ENCODE measurements around the gene RIN1.
A peak's percentile ranks its signal among the peaks of the same experiment; 100 is the strongest.

The RIN1 gene

GRCh38 chr11:66297610-66298009, 38.6 kb downstream of the RIN1 start:
- no CpG with 5 or more reads among the region's 8 CpGs for WGBS (ENCODE audit: extremely low coverage, insufficient coverage, low lambda C conversion rate)
- no peak overlapping the region for H3K4me3 ChIP-seq (ENCODE audit: low read length)
- no peak overlapping the region for H3K9ac ChIP-seq (ENCODE audit: low read length)
- H3K4me1 ChIP-seq (ENCODE audit: control insufficient read depth, low read depth, low read length), result peaks cover 4% of the 10 kb centered on the region
- H2BK5ac ChIP-seq (ENCODE audit: low read length), result no peak overlapping the region
- no peak overlapping the region for H4K5ac ChIP-seq (ENCODE audit: low read length)
- no peak overlapping the region for H4K8ac ChIP-seq (ENCODE audit: low read depth, low read length)
- no peak overlapping the region for H2AK5ac ChIP-seq (ENCODE audit: low read length)
- H3K36me3 ChIP-seq (ENCODE audit: control insufficient read depth, insufficient read depth, low read length), result no peaks in the 10 kb centered on the region
- no peaks in the 10 kb centered on the region for H3K79me1 ChIP-seq (ENCODE audit: low read length)
- H3K56ac ChIP-seq (ENCODE audit: low read length), result no peak overlapping the region
- no peak overlapping the region for H3K4me2 ChIP-seq (ENCODE audit: low read length)
- DNase-seq, result peak; percentile 30
- no peaks in the 10 kb centered on the region for H3K79me2 ChIP-seq (ENCODE audit: control insufficient read depth, insufficient read depth, low read length)
- no peak overlapping the region for H2BK120ac ChIP-seq (ENCODE audit: low read depth, low read length)
- no peak overlapping the region for H3K4ac ChIP-seq (ENCODE audit: low read depth, low read length)
- H3K27ac ChIP-seq (ENCODE audit: low read depth, low read length), result no peak overlapping the region
- H3K23ac ChIP-seq (ENCODE audit: low read length), result no peak overlapping the region
- no peak overlapping the region for H3K18ac ChIP-seq (ENCODE audit: low read length)
- H2BK15ac ChIP-seq (replicated peaks; ENCODE audit: low read depth), result no peak overlapping the region
- no peaks in the 10 kb centered on the region for H3K27me3 ChIP-seq (ENCODE audit: insufficient read depth, low read length, poor library complexity)

- H3K4me1 ChIP-seq (ENCODE audit: control insufficient read depth, low read depth, low read length), result peaks cover 4% of the 10 kb centered on the region
- H2BK5ac ChIP-seq (ENCODE audit: low read length), result no peak overlapping the region
- H4K8ac ChIP-seq (ENCODE audit: low read depth, low read length), result no peak overlapping the region
- H3K18ac ChIP-seq (ENCODE audit: low read length), result no peak overlapping the region
- H3K27ac ChIP-seq (ENCODE audit: low read depth, low read length), result no peak overlapping the region
- no peak overlapping the region for H3K4me3 ChIP-seq (ENCODE audit: low read length)
- DNase-seq, result no peak
- no peaks in the 10 kb centered on the region for H3K36me3 ChIP-seq (ENCODE audit: control insufficient read depth, insufficient read depth, low read length)
- no peak overlapping the region for H3K4me2 ChIP-seq (ENCODE audit: low read length)
- no peak overlapping the region for H4K5ac ChIP-seq (ENCODE audit: low read length)
- no peak overlapping the region for H2BK15ac ChIP-seq (replicated peaks; ENCODE audit: low read depth)
- peaks cover 15% of the 10 kb centered on the region for H3K27me3 ChIP-seq (ENCODE audit: insufficient read depth, low read length, poor library complexity)
- H3K79me2 ChIP-seq (ENCODE audit: control insufficient read depth, insufficient read depth, low read length), result no peaks in the 10 kb centered on the region
- no CpG with 5 or more reads among the region's 123 CpGs for WGBS (ENCODE audit: extremely low coverage, insufficient coverage, low lambda C conversion rate)
- no peak overlapping the region for H3K4ac ChIP-seq (ENCODE audit: low read depth, low read length)
- H2AK5ac ChIP-seq (ENCODE audit: low read length), result no peak overlapping the region
- H3K9ac ChIP-seq (ENCODE audit: low read length), result no peak overlapping the region
- no peak overlapping the region for H3K56ac ChIP-seq (ENCODE audit: low read length)
- H2BK120ac ChIP-seq (ENCODE audit: low read depth, low read length), result no peak overlapping the region
- no peaks in the 10 kb centered on the region for H3K79me1 ChIP-seq (ENCODE audit: low read length)
- no peak overlapping the region for H3K23ac ChIP-seq (ENCODE audit: low read length)
These were observed 41.3 kb downstream of the RIN1 start for GRCh38 chr11:66294626-66295620.

GRCh38 chr11:66293777-66294625, 42.2 kb downstream of the RIN1 start:
- Histone ChIP-seq H4K8ac (ENCODE audit: low read depth, low read length) (no peak overlapping the region), H3K79me2 (ENCODE audit: control insufficient read depth, insufficient read depth, low read length) (no peaks in the 10 kb centered on the region), H2AK5ac (ENCODE audit: low read length) (no peak overlapping the region), H3K4me1 (ENCODE audit: control insufficient read depth, low read depth, low read length) (peaks cover 4% of the 10 kb centered on the region), H3K27ac (ENCODE audit: low read depth, low read length) (no peak overlapping the region), H3K4ac (ENCODE audit: low read depth, low read length) (no peak overlapping the region), H3K27me3 (ENCODE audit: insufficient read depth, low read length, poor library complexity) (peaks cover 15% of the 10 kb centered on the region), H3K4me3 (ENCODE audit: low read length) (no peak overlapping the region), H4K5ac (ENCODE audit: low read length) (no peak overlapping the region), H2BK5ac (ENCODE audit: low read length) (no peak overlapping the region), H3K79me1 (ENCODE audit: low read length) (no peaks in the 10 kb centered on the region), H3K18ac (ENCODE audit: low read length) (no peak overlapping the region), H3K9ac (ENCODE audit: low read length) (no peak overlapping the region), H3K4me2 (ENCODE audit: low read length) (no peak overlapping the region), H3K56ac (ENCODE audit: low read length) (no peak overlapping the region), H3K36me3 (ENCODE audit: control insufficient read depth, insufficient read depth, low read length) (no peaks in the 10 kb centered on the region), H2BK120ac (ENCODE audit: low read depth, low read length) (no peak overlapping the region), H2BK15ac (replicated peaks; ENCODE audit: low read depth) (no peak overlapping the region), H3K23ac (ENCODE audit: low read length) (no peak overlapping the region)
- WGBS (ENCODE audit: extremely low coverage, insufficient coverage, low lambda C conversion rate), result no CpG with 5 or more reads among the region's 30 CpGs
- DNase-seq, result no peak

DNA sequence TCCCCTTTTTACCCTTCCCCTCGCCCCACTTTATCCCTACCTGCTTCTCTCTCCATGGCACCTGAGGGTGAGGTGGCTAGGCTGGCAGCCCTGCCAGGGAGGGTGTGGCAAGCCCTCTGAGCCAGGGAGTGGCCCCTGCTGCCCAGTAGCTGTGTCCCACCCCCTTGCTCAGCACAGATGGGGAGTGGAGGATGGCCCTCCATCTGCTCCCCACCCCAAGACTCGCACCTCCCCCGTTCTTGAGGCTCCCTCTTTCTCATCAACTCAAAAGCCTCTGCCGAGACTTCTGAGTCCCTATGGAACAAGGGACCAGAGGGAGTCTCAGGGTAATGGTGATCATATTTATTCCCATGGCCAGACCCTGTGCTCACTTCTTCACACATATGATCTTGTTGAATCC, 42.9 kb downstream of the RIN1 start:
- peaks cover 15% of the 10 kb centered on the region for H3K27me3 ChIP-seq (ENCODE audit: insufficient read depth, low read length, poor library complexity)
- no peak overlapping the region for H3K4me3 ChIP-seq (ENCODE audit: low read length)
- H3K23ac ChIP-seq (ENCODE audit: low read length), result no peak overlapping the region
- H2AK5ac ChIP-seq (ENCODE audit: low read length), result no peak overlapping the region
- no peak overlapping the region for H3K56ac ChIP-seq (ENCODE audit: low read length)
- H4K5ac ChIP-seq (ENCODE audit: low read length), result no peak overlapping the region
- no peak overlapping the region for H3K9ac ChIP-seq (ENCODE audit: low read length)
- peaks cover 4% of the 10 kb centered on the region for H3K4me1 ChIP-seq (ENCODE audit: control insufficient read depth, low read depth, low read length)
- no CpG with 5 or more reads among the region's 4 CpGs for WGBS (ENCODE audit: extremely low coverage, insufficient coverage, low lambda C conversion rate)
- no peak overlapping the region for H4K8ac ChIP-seq (ENCODE audit: low read depth, low read length)
- H3K36me3 ChIP-seq (ENCODE audit: control insufficient read depth, insufficient read depth, low read length), result no peaks in the 10 kb centered on the region
- peaks cover 2% of the 10 kb centered on the region for H3K79me2 ChIP-seq (ENCODE audit: control insufficient read depth, insufficient read depth, low read length)
- no peak for DNase-seq
- no peak overlapping the region for H2BK5ac ChIP-seq (ENCODE audit: low read length)
- H3K4ac ChIP-seq (ENCODE audit: low read depth, low read length), result no peak overlapping the region
- no peak overlapping the region for H2BK15ac ChIP-seq (replicated peaks; ENCODE audit: low read depth)
- H3K4me2 ChIP-seq (ENCODE audit: low read length), result no peak overlapping the region
- no peak overlapping the region for H3K18ac ChIP-seq (ENCODE audit: low read length)
- no peak overlapping the region for H2BK120ac ChIP-seq (ENCODE audit: low read depth, low read length)
- H3K27ac ChIP-seq (ENCODE audit: low read depth, low read length), result no peak overlapping the region
- H3K79me1 ChIP-seq (ENCODE audit: low read length), result peaks cover 2% of the 10 kb centered on the region

DNA sequence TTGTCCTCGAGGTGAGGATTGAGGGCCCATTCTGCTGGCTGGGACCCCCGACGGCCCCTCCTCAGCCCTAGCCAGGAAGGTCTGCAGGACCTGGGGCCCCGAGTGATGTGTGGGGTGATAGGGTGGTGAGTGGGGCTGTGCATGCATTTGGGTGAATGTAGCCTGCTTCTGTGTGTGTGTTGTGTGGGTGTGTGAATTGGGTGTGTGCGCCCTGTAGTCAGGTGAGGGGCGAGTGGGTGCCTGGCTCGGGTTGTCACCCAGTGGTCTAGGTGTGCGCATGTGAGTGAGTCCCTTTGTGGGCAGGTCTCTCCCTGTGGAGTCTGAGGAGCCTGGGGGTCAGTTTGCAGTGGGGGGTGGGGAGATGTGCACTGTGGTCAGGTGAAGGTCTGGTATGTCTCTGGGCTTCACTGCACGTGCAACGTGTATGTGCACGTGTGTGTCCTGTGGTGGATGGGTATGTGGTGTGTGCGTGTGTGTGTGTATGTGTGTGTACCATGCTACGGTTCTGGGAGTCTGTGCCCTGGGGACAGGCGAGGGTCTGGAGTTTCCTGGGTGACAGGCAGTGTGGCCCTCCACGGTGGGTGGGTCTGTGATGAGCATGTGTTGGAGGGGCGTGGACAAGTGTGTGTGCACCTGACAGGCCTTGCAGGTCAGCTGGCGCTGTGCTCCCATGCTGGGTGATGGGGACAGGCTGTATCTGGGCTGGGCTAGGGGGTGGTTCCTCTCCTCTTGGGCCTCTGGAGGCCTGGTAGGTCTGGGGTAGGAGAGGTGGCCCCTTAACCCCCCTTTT, 43.5 kb downstream of the RIN1 start:
- Histone ChIP-seq H2BK120ac (ENCODE audit: low read depth, low read length) (no peak overlapping the region), H2BK5ac (ENCODE audit: low read length) (no peak overlapping the region), H4K8ac (ENCODE audit: low read depth, low read length) (no peak overlapping the region), H4K5ac (ENCODE audit: low read length) (no peak overlapping the region), H3K18ac (ENCODE audit: low read length) (no peak overlapping the region), H2BK15ac (replicated peaks; ENCODE audit: low read depth) (no peak overlapping the region), H3K4ac (ENCODE audit: low read depth, low read length) (no peak overlapping the region), H3K23ac (ENCODE audit: low read length) (no peak overlapping the region), H3K9ac (ENCODE audit: low read length) (no peak overlapping the region), H3K79me2 (ENCODE audit: control insufficient read depth, insufficient read depth, low read length) (peaks cover 6% of the 10 kb centered on the region), H3K56ac (ENCODE audit: low read length) (no peak overlapping the region), H3K27ac (ENCODE audit: low read depth, low read length) (no peak overlapping the region), H3K36me3 (ENCODE audit: control insufficient read depth, insufficient read depth, low read length) (no peaks in the 10 kb centered on the region), H3K4me3 (ENCODE audit: low read length) (no peak overlapping the region), H2AK5ac (ENCODE audit: low read length) (no peak overlapping the region), H3K4me2 (ENCODE audit: low read length) (no peak overlapping the region), H3K27me3 (ENCODE audit: insufficient read depth, low read length, poor library complexity) (peaks cover 15% of the 10 kb centered on the region), H3K79me1 (ENCODE audit: low read length) (peaks cover 6% of the 10 kb centered on the region), H3K4me1 (ENCODE audit: control insufficient read depth, low read depth, low read length) (peaks cover 5% of the 10 kb centered on the region)
- WGBS (ENCODE audit: extremely low coverage, insufficient coverage, low lambda C conversion rate), result no CpG with 5 or more reads among the region's 17 CpGs
- no peak for DNase-seq
